Progenitor cell of endocrine pancreas (in vitro differentiated cells): Measurements from ENCODE around the gene KRT85. TPM values are rescaled to one million over a fixed set of nuclear protein-coding genes. Genes with fewer than 3 reads are reported as not detected.
A peak's percentile ranks its signal among the peaks of the same experiment; 100 is the strongest.

Source experiments
- DNase-seq: peaks from one replicate; pipeline ENCODE4 v3.0.0; 2021; ENCODE audit warnings: low spot score; ENCODE audit not compliant: unreplicated experiment
- H3K27ac Mint-ChIP-seq: 2 replicates; pipeline ENCODE4 v1.8.0; 2021; ENCODE audit warnings: mild to moderate bottlenecking, moderate library complexity, mixed read lengths
- H3K27me3 Mint-ChIP-seq: 2 replicates; pipeline ENCODE4 v1.8.0; 2021; ENCODE audit warnings: mixed read lengths
- H3K36me3 Mint-ChIP-seq: 2 replicates; pipeline ENCODE4 v1.8.0; 2022; ENCODE audit warnings: mixed read lengths; ENCODE audit not compliant: insufficient read depth
- H3K4me1 Mint-ChIP-seq: 2 replicates; pipeline ENCODE4 v1.8.0; 2021; ENCODE audit warnings: low read depth, mixed read lengths
- H3K4me3 Mint-ChIP-seq: 2 replicates; pipeline ENCODE4 v1.8.0; 2021; ENCODE audit warnings: low read depth, mild to moderate bottlenecking, moderate library complexity, mixed read lengths
- H3K9me3 Mint-ChIP-seq: 2 replicates; pipeline ENCODE4 v1.8.0; 2021; ENCODE audit warnings: low read depth, mixed read lengths
- CTCF ChIP-seq: fragments of 200-600 bp; sonication (generic); IDR thresholded peaks from one replicate; pipeline ENCODE4 v1.5.0; 2021; ENCODE audit warnings: antibody characterized with exemption, mild to moderate bottlenecking; ENCODE audit not compliant: unreplicated experiment
- total RNA-seq: library from RNA; stranded (reverse); gene quantifications from 2 replicates; pipeline ENCODE4 v1.2.1, GENCODE V29; 2021

KRT85 gene
- total RNA-seq, 1 donor from 2014 or later: not detected

GRCh38 chr12:52367876-52368275 is 595 bp upstream of the KRT85 start:
- H3K9me3 Mint-ChIP-seq: no peaks in the 10 kb centered on the region
- H3K27me3 Mint-ChIP-seq: peaks cover 70% of the 10 kb centered on the region
- no peak overlapping the region for H3K27ac Mint-ChIP-seq
- H3K4me1 Mint-ChIP-seq: no peaks in the 10 kb centered on the region
- DNase-seq: no peak
- no peaks in the 10 kb centered on the region for H3K36me3 Mint-ChIP-seq
- no peak overlapping the region for H3K4me3 Mint-ChIP-seq
- TF ChIP-seq CTCF: no peak

GRCh38 chr12:52364901-52365489 is 2.3 kb downstream of the KRT85 start:
- H3K4me1 Mint-ChIP-seq: no peaks in the 10 kb centered on the region
- H3K4me3 Mint-ChIP-seq: no peak overlapping the region
- H3K27me3 Mint-ChIP-seq: peaks cover 64% of the 10 kb centered on the region
- no peaks in the 10 kb centered on the region for H3K36me3 Mint-ChIP-seq
- no peaks in the 10 kb centered on the region for H3K9me3 Mint-ChIP-seq
- no peak overlapping the region for H3K27ac Mint-ChIP-seq
- TF ChIP-seq CTCF: no peak
- no peak for DNase-seq

- Mint-ChIP-seq H3K4me1 (no peaks in the 10 kb centered on the region), H3K27me3 (peaks cover 66% of the 10 kb centered on the region), H3K27ac (no peak overlapping the region), H3K9me3 (no peaks in the 10 kb centered on the region), H3K36me3 (no peaks in the 10 kb centered on the region), H3K4me3 (no peak overlapping the region)
- no peak for DNase-seq
- TF ChIP-seq CTCF: no peak
Measured at GRCh38 chr12:52364061-52364460, 3.2 kb downstream of the KRT85 start.

GRCh38 chr12:52363111-52363679 is 4.1 kb downstream of the KRT85 start:
- Mint-ChIP-seq H3K27me3 (peaks cover 62% of the 10 kb centered on the region), H3K4me3 (no peak overlapping the region), H3K27ac (no peak overlapping the region), H3K4me1 (no peaks in the 10 kb centered on the region), H3K9me3 (no peaks in the 10 kb centered on the region), H3K36me3 (no peaks in the 10 kb centered on the region)
- DNase-seq: no peak
- TF ChIP-seq CTCF: no peak

GRCh38 chr12:52362118-52362726 is 5.1 kb downstream of the KRT85 start:
- no peaks in the 10 kb centered on the region for H3K9me3 Mint-ChIP-seq
- peak; percentile 42 for TF ChIP-seq CTCF
- H3K4me1 Mint-ChIP-seq: no peaks in the 10 kb centered on the region
- no peak for DNase-seq
- peaks cover 64% of the 10 kb centered on the region for H3K27me3 Mint-ChIP-seq
- no peak overlapping the region for H3K27ac Mint-ChIP-seq
- no peaks in the 10 kb centered on the region for H3K36me3 Mint-ChIP-seq
- no peak overlapping the region for H3K4me3 Mint-ChIP-seq
